ENCODE measurements around the gene NCEH1.

DNA sequence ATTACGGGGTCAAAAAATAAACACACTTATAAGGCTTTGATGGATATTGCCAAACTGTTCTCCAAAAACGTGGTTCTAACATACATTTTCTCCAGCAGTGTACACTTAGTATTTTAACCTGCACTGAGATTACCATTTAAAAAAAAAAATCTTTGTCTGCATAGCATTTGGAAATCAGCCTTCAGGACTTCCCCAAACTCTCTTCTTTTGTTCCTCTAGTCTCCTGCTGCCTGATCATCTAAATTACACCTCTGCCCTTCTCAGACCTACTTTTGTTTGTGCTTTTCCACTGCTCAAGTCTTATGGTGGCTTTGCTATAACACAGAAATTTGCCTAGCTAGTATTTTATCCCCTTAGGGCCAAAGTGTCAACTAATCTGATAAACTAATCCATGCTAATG, 3.8 kb downstream of the NCEH1 start:
- TF ChIP-seq, protein P1, sequence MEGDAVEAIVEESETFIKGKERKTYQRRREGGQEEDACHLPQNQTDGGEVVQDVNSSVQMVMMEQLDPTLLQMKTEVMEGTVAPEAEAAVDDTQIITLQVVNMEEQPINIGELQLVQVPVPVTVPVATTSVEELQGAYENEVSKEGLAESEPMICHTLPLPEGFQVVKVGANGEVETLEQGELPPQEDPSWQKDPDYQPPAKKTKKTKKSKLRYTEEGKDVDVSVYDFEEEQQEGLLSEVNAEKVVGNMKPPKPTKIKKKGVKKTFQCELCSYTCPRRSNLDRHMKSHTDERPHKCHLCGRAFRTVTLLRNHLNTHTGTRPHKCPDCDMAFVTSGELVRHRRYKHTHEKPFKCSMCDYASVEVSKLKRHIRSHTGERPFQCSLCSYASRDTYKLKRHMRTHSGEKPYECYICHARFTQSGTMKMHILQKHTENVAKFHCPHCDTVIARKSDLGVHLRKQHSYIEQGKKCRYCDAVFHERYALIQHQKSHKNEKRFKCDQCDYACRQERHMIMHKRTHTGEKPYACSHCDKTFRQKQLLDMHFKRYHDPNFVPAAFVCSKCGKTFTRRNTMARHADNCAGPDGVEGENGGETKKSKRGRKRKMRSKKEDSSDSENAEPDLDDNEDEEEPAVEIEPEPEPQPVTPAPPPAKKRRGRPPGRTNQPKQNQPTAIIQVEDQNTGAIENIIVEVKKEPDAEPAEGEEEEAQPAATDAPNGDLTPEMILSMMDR (IDR thresholded peaks at IDR 0.05): no peak
- TF ChIP-seq POLR2A (IDR thresholded peaks at IDR 0.05) (no peak), POLR2AphosphoS5 (IDR thresholded peaks at IDR 0.05) (no peak)

Measured in prostate gland (tissue), 2 donors.